ENCODE measurements around the gene CYTH4. TPM values are rescaled to one million over a fixed set of nuclear protein-coding genes. Genes with fewer than 3 reads are reported as not detected.
A peak's percentile ranks its signal among the peaks of the same experiment; 100 is the strongest.

Gene CYTH4
- total RNA-seq, 2 experiments from 2014 or later = 20.6 to 28.1 TPM

- Histone ChIP-seq H3K9me3 (ENCODE audit: low read length) (no peaks in the 10 kb centered on the region), H3K36me3 (ENCODE audit: insufficient read depth, low read length) (peaks cover 45% of the 10 kb centered on the region), H3K27ac (ENCODE audit: low read depth, low read length, poor library complexity, severe bottlenecking) (peak overlapping the region; percentile 93), H3K4me2 (ENCODE audit: low read length) (peak overlapping the region; percentile 99), H3K9me2 (ENCODE audit: insufficient read depth, low read length) (no peaks in the 10 kb centered on the region), H3K4me3 (ENCODE audit: low read depth, low read length, poor library complexity, severe bottlenecking) (peak overlapping the region; percentile 97), H4K20me1 (ENCODE audit: insufficient read depth, low read length) (peaks cover 5% of the 10 kb centered on the region; the same call in 1 of the 2 replicates), H2AFZ (ENCODE audit: low read length) (no peak overlapping the region), H3K79me2 (ENCODE audit: insufficient read depth, low read depth, low read length) (peaks cover 45% of the 10 kb centered on the region), H3K4me1 (ENCODE audit: insufficient read depth, low read length, poor library complexity, severe bottlenecking) (peaks cover 80% of the 10 kb centered on the region)
- POLR2A ChIA-PET = interaction anchor here (0.6 to 3.9 kb wide), 7 partner anchors 12 to 47 kb away, joined by 3 to 26 read pairs (median 4); no protein-coding TSS in a partner anchor
- BruUV-seq (replicated peaks) = no TSS peak
- CTCF ChIA-PET (ENCODE audit: unreplicated experiment) = interaction anchor here (0.6 to 3.9 kb wide), 7 partner anchors 14 to 375 kb away, joined by 3 to 20 read pairs (median 5); no protein-coding TSS in a partner anchor
- intact Hi-C loops (cut with micrococcal nuclease; ENCODE audit: unreplicated experiment) = loop anchor here (1.0 to 2.0 kb wide), 2 partner anchors 16 to 25 kb away; no protein-coding TSS in a partner anchor
- DNase-seq (ENCODE audit: low spot score) = no peak
- TF ChIP-seq CTCF (conservative IDR thresholded peaks at IDR 0.05; ENCODE audit: low read length) = no peak
- no peak for TF ChIP-seq EZH2phosphoT487 (IDR thresholded peaks at IDR 0.05; ENCODE audit: borderline replicate concordance, low read depth, low read length)
These were observed 38.8 kb upstream of the CYTH4 start for GRCh38 chr22:37243402-37244113.

GRCh38 chr22:37244114-37244921 lies 38.0 kb upstream of the CYTH4 start, which contains the start of gene RAC2:
TSS of gene RAC2 (minus strand) at chr22:37244269. CDS start at chr22:37244148, 121 bp downstream.
- Histone ChIP-seq H3K36me3 (ENCODE audit: insufficient read depth, low read length) (peaks cover 37% of the 10 kb centered on the region), H3K4me1 (ENCODE audit: insufficient read depth, low read length, poor library complexity, severe bottlenecking) (peaks cover 76% of the 10 kb centered on the region), H4K20me1 (ENCODE audit: insufficient read depth, low read length) (peaks cover 5% of the 10 kb centered on the region; the same call in 1 of the 2 replicates), H2AFZ (ENCODE audit: low read length) (peak within 1 kb of the TSS; percentile 44; the same call in 1 of the 2 replicates), H3K9me2 (ENCODE audit: insufficient read depth, low read length) (no peaks in the 10 kb centered on the region), H3K4me3 (ENCODE audit: low read depth, low read length, poor library complexity, severe bottlenecking) (peak within 1 kb of the TSS; percentile 97), H3K79me2 (ENCODE audit: insufficient read depth, low read depth, low read length) (peaks cover 37% of the 10 kb centered on the region), H3K27ac (ENCODE audit: low read depth, low read length, poor library complexity, severe bottlenecking) (peak within 1 kb of the TSS; percentile 93), H3K4me2 (ENCODE audit: low read length) (peak within 1 kb of the TSS; percentile 99), H3K9me3 (ENCODE audit: low read length) (no peaks in the 10 kb centered on the region)
- ChIA-PET CTCF (ENCODE audit: unreplicated experiment) (interaction anchor here (0.6 to 3.9 kb wide), 5 partner anchors 14 to 374 kb away, joined by 5 to 20 read pairs (median 6); no protein-coding TSS in a partner anchor), POLR2A (interaction anchor here (0.6 to 3.9 kb wide), 9 partner anchors 14 to 47 kb away, joined by 3 to 26 read pairs (median 4); no protein-coding TSS in a partner anchor)
- DNase-seq (ENCODE audit: low spot score) = peak; percentile 95
- no peak for TF ChIP-seq CTCF (conservative IDR thresholded peaks at IDR 0.05; ENCODE audit: low read length)
- TF ChIP-seq EZH2phosphoT487 (IDR thresholded peaks at IDR 0.05; ENCODE audit: borderline replicate concordance, low read depth, low read length) = no peak
- no TSS peak for BruUV-seq (replicated peaks)
- intact Hi-C loops (cut with micrococcal nuclease; ENCODE audit: unreplicated experiment) = loop anchor here (2.0 kb wide), 1 partner anchor 26 kb away; no protein-coding TSS in a partner anchor

All from OCI-LY7 (cell line).